Glomerular visceral epithelial cell (primary cell): Measurements from ENCODE around the gene STAM2.
"Not testable (repeated sequence)": the region's sequence is repeated elsewhere in the genome, so short reads cannot be mapped to it uniquely, and the experiment has no call there.

Source experiments
- DNase-seq: peaks from one replicate; pipeline ENCODE4 v3.0.0-alpha.2; 2016; ENCODE audit errors: extremely low spot score

STAM2 gene

GRCh38 chr2:152106464-152106863 is 69.1 kb downstream of the STAM2 start:
- DNase-seq = no peak

GRCh38 chr2:152103271-152103670 is 72.3 kb downstream of the STAM2 start:
- no peak for DNase-seq

- no peak for DNase-seq
Observed at GRCh38 chr2:152100961-152101360, 74.6 kb downstream of the STAM2 start.

GRCh38 chr2:152099367-152100050 is 76.1 kb downstream of the STAM2 start:
- peak; percentile 32 for DNase-seq

DNA sequence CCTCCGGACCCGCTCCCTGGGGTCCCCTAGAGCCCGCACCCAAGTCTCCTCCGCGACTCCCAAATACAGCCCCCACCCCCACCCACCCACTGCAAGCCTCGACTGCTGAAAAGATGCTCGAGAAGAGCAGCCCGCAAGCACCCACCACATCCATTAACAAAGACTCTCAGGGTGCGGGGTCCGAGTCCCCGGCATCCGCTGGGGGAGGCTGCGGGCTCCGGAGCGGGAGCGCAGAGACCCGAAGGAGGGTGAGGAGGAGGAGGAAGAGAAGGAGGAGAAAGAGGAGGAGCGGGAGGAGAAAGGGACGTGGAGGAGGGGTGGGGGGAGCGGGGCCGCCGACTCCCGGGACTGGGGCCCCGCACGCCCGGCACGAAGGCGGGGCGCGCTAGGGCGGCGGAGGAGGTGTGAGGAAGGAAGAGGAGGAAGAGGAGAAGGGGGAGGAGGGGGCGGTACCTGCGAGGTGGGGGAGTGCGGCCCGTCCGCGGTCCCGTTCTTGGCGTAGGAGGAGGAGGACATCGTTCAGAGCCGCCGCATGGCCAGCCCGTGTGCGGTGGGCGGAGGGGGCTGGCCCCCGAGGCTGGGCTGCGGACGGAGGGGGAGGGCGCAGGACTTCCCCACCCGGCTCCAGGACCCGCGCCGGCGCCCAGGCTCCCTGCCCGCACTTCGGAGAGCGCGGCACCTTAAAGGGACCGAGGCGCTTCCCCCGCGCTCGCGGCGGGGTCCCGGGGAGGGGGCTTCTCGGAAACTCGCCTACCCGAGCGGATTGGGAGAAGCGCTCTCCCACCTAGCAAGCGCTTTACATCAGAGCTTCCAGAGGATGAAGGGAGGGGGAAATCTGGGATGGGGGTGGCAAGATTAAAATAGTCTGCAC is 76.8 kb downstream of the STAM2 start, which contains the start of gene CACNB4:
Gene CACNB4, minus strand, starts transcription at position 549 of the 871 bp plus-strand sequence.
- peak; percentile 35 for DNase-seq

DNA sequence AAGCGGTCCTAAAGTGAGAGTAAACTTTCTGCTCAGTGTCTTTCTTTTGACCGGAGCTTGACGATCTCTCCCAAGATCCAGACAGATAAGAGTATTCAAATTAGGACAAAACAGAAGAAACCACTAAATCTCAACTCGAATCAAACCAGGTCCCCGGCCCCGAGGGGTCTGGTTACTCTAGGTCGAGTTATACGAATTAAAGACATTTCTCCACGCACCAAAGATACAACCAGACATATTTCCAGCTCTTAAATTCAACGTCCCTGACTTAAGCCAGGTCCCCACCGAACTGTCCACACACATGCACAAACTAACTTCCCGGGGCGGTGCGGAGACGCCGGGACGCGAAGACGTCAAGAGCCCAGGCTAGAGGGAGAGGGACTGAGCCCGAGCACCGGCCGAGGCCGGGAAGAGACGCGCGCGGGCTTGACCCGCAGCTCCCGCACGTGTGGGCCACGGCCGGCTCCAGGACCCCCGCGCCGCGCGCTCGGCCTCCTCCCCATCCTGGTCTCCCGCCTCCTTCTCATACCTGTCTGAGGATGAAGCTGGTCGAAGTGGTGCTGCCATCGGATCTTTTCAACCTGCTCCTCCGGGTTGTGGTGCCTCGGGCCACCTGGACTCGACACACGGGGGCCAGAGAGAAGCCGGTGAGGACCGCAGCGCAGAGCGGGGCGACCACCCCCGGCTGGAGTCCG is 77.6 kb downstream of the STAM2 start:
- peak; percentile 22 for DNase-seq

- DNase-seq = peak; percentile 33
Observed at GRCh38 chr2:152097290-152097800, 78.2 kb downstream of the STAM2 start.

DNA sequence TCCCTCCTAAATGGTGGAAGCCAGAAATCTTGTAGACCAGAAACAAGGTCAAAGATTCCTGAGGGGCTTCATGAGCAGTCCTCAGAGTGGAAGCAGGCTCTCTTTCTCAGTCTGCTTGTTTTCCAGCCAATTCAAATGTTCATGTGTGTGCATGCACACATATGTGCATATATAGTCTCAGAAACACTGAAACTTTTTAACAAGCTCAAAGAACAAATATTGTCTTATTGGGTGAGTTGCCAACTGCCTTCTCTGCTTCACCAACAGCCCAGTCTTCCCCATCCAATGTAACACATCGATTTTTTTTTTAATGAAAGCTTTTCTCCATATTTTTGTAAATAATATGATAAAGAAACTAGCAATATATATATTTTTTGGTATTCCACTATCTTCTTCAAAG is 80.4 kb downstream of the STAM2 start:
- DNase-seq = no peak

- DNase-seq = no peak
Observed at GRCh38 chr2:152094014-152094413, 81.5 kb downstream of the STAM2 start.

- no peak for DNase-seq
Observed at GRCh38 chr2:152093464-152093863, 82.1 kb downstream of the STAM2 start.

DNA sequence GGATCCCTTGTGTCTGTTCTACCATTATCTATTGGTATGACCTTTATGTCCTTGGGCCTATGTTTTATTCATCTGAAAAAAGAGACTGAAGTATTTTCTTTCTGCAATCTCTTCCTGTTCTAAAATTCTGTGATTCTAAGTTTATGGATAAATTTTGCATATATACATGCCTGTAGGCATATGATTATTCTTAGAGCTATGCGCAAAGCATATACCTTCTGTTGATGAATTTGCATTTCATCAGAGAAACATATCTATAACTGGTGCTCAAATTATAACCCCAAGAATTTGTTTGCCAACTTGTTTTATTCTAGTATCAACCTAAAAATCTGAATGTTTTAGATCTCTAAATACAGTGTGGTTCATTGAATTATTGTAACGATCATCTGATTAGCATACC is 83.5 kb downstream of the STAM2 start:
- no peak for DNase-seq

- not testable (repeated sequence) for DNase-seq
Observed at GRCh38 chr2:152090726-152091125, 84.8 kb downstream of the STAM2 start.

DNA sequence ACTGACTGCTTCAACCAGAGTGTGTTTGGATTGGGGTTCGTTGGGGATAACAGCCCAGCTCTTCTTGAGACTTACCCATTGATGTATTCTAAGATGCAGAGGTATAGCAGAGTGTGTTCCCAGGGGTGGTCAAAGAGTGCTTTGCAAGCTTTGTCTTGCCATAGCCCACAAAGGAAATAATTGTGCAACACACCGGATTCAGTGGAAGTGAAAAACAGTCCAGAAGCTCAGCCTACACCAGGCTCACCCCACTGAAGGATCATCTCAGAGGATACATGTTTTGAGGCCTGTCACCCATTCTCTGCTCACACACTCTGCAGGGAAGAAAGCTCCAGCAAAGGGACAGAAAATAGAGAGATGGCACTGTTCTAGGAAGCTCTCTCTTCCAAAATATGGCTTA is 86.3 kb downstream of the STAM2 start:
- no peak for DNase-seq

GRCh38 chr2:152088006-152088405 is 87.6 kb downstream of the STAM2 start:
- no peak for DNase-seq

GRCh38 chr2:152086231-152086630 is 89.3 kb downstream of the STAM2 start:
- no peak for DNase-seq

DNA sequence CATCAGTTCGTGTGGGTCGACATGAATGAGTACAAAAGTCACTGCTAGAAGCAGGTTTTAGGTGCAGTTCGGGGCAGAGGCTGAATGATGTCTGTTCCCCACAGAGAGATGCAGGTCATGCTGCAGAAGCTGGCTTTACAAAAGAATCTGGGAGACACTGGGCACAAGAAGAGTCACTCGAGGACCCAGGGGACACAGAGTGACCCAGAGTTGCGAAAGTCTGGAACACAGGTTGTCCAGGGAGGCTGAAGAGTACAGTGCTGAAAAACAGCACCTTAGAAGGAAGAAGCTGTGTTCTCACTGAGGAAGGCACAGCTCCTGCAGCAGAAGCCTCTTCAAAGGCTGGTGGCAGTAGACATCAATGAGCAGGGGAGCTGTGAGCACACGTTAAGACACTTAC is 91.5 kb downstream of the STAM2 start:
- no peak for DNase-seq

- no peak for DNase-seq
Observed at GRCh38 chr2:152083202-152083875, 92.2 kb downstream of the STAM2 start.

DNA sequence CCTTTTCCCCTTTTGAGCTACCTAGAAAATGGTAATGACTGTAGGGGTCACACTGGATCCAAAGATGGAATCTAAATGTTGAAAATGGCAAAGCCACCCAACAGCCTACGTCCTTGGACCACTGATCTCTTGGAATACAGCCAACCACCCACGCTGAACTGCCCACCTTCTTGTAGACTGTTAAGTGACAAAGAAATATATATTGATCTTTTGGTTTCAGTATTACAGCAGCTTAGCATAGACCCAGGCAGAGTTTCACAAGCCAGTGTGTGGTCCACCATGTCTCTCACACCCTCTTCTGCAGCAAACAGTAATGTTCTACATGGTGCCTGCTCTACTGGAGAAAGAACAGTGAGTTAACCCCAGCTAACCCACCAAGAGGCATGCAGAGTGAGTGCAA is 96.9 kb downstream of the STAM2 start:
- DNase-seq = no peak

- no peak for DNase-seq
Observed at GRCh38 chr2:152078023-152078422, 97.5 kb downstream of the STAM2 start.

DNA sequence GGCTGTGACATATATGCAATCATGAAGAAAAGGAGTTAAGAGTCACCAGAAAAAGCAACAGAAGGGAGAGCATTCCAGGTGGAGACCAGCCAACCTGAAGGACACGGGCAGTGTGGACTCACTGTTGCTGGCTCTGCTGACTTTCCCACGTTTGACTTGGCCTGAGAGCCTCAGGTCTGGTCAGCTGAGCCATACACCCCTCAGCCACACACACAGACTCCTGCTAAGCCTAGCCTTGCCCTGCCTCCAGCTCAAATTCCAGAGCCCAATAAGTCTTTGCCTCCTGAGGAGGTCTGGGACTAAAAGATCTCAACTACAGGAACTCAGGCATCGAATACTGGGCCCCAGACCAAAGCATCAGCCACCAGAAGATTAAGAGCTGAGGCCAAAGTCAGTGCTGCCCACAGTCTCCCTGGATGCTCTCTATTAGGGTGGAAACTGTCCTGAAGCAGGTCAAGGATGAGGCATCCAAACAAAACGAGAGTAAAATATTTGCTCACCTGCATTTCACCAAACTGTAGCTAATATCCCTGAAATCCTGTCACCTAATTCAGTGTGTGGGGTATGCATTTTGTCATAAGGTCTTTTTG is 100.0 kb downstream of the STAM2 start:
- no peak for DNase-seq

DNA sequence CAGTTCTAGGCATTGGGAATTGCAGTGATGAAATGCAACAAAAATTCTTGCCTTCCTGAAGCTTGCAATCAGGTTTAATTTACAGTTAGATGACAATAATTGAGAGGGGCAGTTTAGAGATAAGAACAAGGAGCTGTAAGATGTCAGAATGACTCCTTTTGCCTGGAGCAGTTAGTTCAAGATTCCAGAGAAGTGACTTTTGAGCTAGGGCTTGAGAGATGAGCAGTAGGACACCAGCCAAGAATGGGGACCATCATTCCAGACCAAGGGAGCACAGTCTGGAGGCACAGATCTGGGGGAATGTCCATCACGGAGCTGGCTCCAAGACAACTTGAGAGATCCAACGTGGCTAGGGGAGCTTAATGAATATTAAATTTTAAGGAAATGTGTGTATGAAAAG is 103.6 kb downstream of the STAM2 start:
- no peak for DNase-seq
